Measurements from ENCODE around the gene DCAF5.

Gene DCAF5

DNA sequence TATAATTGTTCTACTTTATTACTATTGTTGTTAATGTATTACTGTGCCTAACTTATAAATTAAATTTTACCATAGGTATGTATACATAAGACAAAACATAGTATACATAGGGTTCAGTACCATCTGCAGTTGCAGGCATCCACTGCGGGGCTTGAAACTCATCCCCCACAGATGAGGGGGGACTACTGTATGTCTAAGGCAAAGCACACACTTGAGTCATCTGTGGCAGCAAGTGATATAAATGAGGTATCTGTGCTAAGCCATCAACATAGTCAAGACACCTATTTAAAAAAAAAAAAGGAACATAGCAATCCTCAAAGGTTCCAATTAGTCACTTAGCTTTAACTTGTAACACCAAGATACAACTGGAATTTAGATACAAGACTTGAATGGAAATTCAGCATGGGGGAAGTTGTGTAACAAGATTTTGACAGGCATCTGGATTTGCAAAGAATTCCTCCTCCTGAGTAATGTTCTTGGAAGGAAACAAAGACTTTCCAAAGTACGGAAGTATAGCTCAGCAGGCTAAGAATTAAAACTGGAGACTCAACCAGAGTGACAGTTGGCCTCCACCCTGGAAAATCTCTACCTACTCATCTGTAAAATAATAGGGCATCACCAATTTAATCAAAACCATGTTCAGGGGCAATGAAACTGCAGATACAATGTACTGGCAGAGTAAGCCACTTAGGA is 14.9 kb downstream of the DCAF5 start:
- H3K4me3 ChIP-seq (ENCODE audit: low read length) = no peak overlapping the region
- H3K27me3 ChIP-seq (ENCODE audit: control insufficient read depth, insufficient read depth, low read length) = no peaks in the 10 kb centered on the region
- peaks cover 2% of the 10 kb centered on the region for H3K36me3 ChIP-seq (ENCODE audit: control insufficient read depth, insufficient read depth, low read length)
- H3K4me1 ChIP-seq (ENCODE audit: control insufficient read depth, insufficient read depth, low read length) = peaks cover 10% of the 10 kb centered on the region
- no peak overlapping the region for H3K9ac ChIP-seq (ENCODE audit: low read length)
- peak overlapping the region; percentile 63 for H3K27ac ChIP-seq (ENCODE audit: low read depth, low read length)

DNA sequence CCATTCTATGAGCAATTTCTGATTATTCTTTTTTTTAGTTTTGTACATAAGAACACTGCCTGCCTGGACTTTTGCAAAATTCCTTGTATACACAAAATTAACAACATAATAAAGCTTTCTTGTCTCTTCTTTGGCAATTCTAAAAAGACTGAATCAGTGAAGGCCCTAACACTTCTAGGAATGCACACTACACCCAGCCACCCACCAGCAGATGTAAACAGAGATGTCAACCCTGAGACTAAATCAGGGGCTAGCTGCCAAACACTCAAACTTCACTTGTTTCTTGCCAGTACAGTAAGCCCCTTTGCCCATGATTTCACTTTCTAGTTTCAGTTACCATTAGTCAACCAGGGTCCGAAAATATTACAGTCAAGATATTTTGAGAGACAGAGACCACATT is 15.5 kb downstream of the DCAF5 start:
- Histone ChIP-seq H3K4me3 (ENCODE audit: low read length) (no peak overlapping the region), H3K27me3 (ENCODE audit: control insufficient read depth, insufficient read depth, low read length) (no peaks in the 10 kb centered on the region), H3K27ac (ENCODE audit: low read depth, low read length) (no peak overlapping the region), H3K36me3 (ENCODE audit: control insufficient read depth, insufficient read depth, low read length) (no peaks in the 10 kb centered on the region), H3K4me1 (ENCODE audit: control insufficient read depth, insufficient read depth, low read length) (peaks cover 12% of the 10 kb centered on the region), H3K9ac (ENCODE audit: low read length) (no peak overlapping the region)

DNA sequence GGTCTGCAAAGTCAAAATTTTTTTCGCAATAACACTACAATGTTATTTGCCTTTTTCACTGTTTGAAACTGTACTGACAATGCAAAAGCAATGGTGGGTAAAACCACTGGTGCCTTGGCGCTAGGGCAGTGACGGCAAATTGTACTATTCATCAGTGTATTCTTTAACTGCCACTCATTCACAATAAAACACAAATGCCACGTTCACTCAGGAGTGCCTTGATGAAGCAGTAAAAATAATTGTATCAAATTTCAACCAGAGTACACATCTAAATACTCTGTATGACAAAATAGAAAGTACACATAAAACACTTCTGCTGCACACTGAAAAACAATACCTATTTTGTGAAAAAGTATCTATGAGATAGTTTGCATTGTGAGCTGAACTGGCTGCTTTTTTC is 17.8 kb downstream of the DCAF5 start:
- peaks cover 12% of the 10 kb centered on the region for H3K4me1 ChIP-seq (ENCODE audit: control insufficient read depth, insufficient read depth, low read length)
- H3K36me3 ChIP-seq (ENCODE audit: control insufficient read depth, insufficient read depth, low read length) = no peaks in the 10 kb centered on the region
- no peak overlapping the region for H3K27ac ChIP-seq (ENCODE audit: low read depth, low read length)
- H3K27me3 ChIP-seq (ENCODE audit: control insufficient read depth, insufficient read depth, low read length) = no peaks in the 10 kb centered on the region
- H3K4me3 ChIP-seq (ENCODE audit: low read length) = no peak overlapping the region
- H3K9ac ChIP-seq (ENCODE audit: low read length) = no peak overlapping the region

DNA sequence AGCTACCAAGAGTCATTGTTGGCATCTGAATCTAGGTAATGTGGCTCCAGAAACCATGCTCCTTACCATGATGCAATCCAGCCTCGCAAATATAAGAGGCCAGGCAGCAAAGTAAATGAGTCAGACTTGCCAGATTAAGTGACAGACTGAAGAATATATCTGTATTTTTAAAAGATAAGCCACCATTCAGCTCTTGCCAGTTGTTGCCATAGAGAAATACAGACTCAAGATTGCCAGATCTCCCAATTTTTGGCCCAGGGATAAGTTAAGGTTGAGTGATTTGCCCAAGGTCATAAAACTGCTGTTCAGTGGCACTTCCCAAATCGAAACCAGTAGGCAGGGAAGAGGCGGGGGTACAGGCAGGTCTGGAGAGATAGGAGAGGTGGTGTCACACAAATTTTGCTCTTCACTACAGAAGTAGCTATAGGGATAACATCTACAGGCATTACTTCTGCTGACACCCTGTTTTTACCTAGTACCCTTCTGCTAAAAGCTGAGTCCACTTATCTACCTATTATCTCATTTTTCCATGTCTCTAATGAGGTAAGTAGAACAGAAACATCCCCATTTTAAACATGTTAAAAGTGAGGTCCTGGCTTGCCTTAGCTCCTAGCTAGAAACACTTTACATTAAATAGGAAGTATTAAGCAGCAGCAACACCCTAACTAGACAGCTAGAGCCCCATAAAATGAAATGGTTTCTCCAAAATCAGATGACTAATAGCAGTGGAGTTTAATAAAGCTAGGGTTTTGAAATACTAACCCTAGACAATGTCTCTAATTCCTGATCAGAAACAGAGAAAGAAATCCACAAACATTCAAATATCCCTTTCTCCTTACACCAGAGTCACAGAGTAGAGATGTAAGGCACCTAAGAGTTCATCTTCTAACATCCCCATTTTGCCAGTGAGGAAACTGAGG is 19.5 kb downstream of the DCAF5 start:
- peak overlapping the region; percentile 27 for H3K27ac ChIP-seq (ENCODE audit: low read depth, low read length)
- peaks cover 24% of the 10 kb centered on the region for H3K4me1 ChIP-seq (ENCODE audit: control insufficient read depth, insufficient read depth, low read length)
- H3K27me3 ChIP-seq (ENCODE audit: control insufficient read depth, insufficient read depth, low read length) = no peaks in the 10 kb centered on the region
- no peak overlapping the region for H3K4me3 ChIP-seq (ENCODE audit: low read length)
- no peak overlapping the region for H3K9ac ChIP-seq (ENCODE audit: low read length)
- H3K36me3 ChIP-seq (ENCODE audit: control insufficient read depth, insufficient read depth, low read length) = no peaks in the 10 kb centered on the region

DNA sequence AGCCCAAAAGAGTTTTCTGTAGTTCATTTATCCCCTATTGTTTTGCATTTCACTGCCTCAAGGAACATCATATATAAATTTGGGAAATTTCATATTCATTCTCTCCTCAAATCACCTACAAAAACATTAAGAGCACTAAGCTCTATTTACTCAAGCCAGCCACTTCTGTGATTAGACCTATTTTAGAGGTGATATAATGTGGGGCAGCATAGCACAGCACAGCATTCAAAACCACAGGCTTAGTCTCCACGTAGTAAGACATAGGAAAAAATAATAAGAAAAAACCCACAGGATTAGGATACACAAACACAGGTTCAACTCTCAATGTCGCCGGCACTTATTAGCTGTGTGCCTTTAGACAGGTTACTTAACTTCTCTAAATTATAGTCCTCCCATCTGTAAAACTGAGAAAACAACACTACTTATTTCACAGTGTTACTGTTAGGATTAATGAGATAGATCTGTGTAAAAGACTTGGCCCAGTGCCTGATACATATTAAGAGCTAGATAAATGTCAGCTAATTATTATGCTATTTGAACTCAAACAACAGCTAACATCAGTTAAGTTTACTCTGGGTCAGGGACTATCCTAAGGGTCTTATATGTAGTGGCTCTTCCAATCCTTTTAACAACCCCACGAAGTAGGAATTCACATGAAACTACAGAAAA is 20.3 kb downstream of the DCAF5 start:
- H3K4me3 ChIP-seq (ENCODE audit: low read length) = no peak overlapping the region
- H3K27ac ChIP-seq (ENCODE audit: low read depth, low read length) = no peak overlapping the region
- no peak overlapping the region for H3K9ac ChIP-seq (ENCODE audit: low read length)
- H3K4me1 ChIP-seq (ENCODE audit: control insufficient read depth, insufficient read depth, low read length) = peaks cover 21% of the 10 kb centered on the region
- H3K27me3 ChIP-seq (ENCODE audit: control insufficient read depth, insufficient read depth, low read length) = no peaks in the 10 kb centered on the region
- no peaks in the 10 kb centered on the region for H3K36me3 ChIP-seq (ENCODE audit: control insufficient read depth, insufficient read depth, low read length)

DNA sequence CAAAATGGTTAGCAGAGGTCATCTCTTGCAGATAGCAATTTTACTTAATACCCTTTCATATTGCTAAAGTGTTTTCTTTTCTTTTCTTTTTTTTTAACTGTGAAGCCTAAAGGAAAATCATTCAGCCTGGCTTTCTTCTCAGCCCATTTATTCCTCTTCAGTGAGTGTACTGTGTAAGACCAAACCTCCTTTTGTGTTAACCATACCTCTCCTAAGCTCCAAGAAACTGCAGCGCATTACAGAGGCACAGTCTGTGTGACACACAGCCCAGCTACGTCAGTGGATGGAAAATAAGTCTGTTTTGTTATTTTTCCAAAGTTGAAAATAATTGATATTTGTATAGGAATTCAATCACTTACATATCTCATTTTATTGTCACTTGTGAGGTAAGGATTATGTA is 21.7 kb downstream of the DCAF5 start:
- Histone ChIP-seq H3K36me3 (ENCODE audit: control insufficient read depth, insufficient read depth, low read length) (no peaks in the 10 kb centered on the region), H3K9ac (ENCODE audit: low read length) (no peak overlapping the region), H3K4me1 (ENCODE audit: control insufficient read depth, insufficient read depth, low read length) (peaks cover 16% of the 10 kb centered on the region), H3K27me3 (ENCODE audit: control insufficient read depth, insufficient read depth, low read length) (no peaks in the 10 kb centered on the region), H3K27ac (ENCODE audit: low read depth, low read length) (no peak overlapping the region), H3K4me3 (ENCODE audit: low read length) (no peak overlapping the region)

DNA sequence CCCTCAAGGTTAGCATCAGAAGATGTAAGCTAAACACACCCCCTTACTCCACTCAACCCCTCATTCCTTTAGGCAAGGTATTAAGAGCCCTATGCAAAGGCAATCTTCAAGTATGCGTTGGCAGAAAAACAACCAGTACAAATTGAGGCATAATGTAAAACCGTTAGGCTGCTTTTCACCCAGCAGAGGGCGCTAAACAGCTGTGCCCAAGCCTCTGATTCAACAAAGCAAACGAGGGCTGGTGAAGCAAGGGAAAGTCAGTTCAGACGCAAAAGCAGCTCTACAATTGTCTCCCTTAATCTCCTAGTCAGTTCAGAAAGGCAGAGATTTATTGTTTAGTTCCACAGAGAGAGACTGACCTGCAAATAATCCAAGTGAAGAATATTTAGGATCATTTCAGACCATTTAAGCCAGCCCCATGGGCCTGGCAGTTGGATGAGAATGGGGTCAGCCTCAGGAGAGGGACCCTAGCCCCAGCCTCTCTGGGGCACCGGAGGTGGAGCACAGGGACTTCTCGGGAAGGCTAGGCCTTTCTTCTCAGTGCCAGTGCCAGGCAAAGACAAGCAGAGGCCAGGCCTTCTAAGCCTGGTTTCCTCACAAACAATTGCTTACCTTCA is 23.5 kb downstream of the DCAF5 start:
- no peaks in the 10 kb centered on the region for H3K27me3 ChIP-seq (ENCODE audit: control insufficient read depth, insufficient read depth, low read length)
- H3K4me3 ChIP-seq (ENCODE audit: low read length) = no peak overlapping the region
- H3K9ac ChIP-seq (ENCODE audit: low read length) = no peak overlapping the region
- H3K27ac ChIP-seq (ENCODE audit: low read depth, low read length) = peak overlapping the region; percentile 56
- peaks cover 16% of the 10 kb centered on the region for H3K4me1 ChIP-seq (ENCODE audit: control insufficient read depth, insufficient read depth, low read length)
- H3K36me3 ChIP-seq (ENCODE audit: control insufficient read depth, insufficient read depth, low read length) = no peaks in the 10 kb centered on the region

DNA sequence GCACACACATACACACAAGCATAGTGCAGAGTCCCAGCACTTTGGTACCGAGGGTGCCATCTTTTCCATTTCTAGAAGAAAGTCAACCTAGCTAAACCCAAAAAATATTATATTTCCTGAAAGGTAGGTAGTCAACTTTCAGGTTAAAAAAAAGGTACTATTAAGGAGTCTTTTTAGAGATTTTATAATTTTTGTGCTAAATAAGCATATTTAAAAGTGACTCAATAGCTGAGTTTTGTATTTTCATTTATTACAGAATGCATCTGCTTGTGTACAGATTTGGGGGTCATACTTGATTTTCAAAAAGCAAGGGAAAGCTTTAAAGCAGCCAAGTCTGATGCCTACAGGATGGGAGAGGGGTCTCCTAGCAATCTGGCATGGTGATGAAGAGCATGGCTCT is 34.6 kb downstream of the DCAF5 start:
- Histone ChIP-seq H3K9ac (ENCODE audit: low read length) (no peak overlapping the region), H3K27me3 (ENCODE audit: control insufficient read depth, insufficient read depth, low read length) (no peaks in the 10 kb centered on the region), H3K4me3 (ENCODE audit: low read length) (no peak overlapping the region), H3K27ac (ENCODE audit: low read depth, low read length) (no peak overlapping the region), H3K36me3 (ENCODE audit: control insufficient read depth, insufficient read depth, low read length) (peaks cover 19% of the 10 kb centered on the region), H3K4me1 (ENCODE audit: control insufficient read depth, insufficient read depth, low read length) (no peaks in the 10 kb centered on the region)

DNA sequence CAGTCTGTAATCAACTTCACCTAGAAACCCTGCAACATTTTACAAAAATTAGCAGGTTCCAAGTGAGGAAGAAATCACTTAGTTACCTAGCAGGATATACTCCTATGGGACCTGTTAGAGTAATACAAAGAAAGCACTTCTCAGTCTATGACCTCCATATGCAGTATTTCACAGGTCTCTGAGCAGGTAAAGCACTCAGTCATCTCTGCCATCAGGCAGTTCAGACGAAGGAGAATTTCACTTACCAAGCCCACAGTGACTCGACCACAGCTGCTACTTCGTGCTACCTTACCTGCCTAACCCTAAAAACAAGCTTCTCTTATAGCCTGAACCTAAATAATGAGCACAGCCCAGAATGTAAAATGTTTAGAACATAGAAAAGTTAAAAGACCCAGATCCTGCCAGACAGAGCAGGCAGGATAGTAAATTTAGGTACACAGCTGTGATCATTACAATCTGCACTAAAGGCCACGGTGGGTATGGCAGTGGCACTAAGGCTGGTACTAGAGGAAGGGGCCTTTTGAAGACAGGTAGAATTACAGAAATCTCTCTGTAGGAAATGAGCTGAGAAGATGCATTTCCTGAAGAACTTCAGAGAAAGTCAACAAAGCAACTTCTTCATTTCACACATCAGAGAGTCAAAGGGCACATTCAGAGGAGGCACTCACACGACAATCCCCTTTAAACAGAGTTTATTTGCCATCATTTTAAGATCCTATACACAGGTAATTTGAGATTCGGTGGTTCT is 35.7 kb downstream of the DCAF5 start:
- no peaks in the 10 kb centered on the region for H3K27me3 ChIP-seq (ENCODE audit: control insufficient read depth, insufficient read depth, low read length)
- H3K27ac ChIP-seq (ENCODE audit: low read depth, low read length) = no peak overlapping the region
- H3K9ac ChIP-seq (ENCODE audit: low read length) = no peak overlapping the region
- peaks cover 19% of the 10 kb centered on the region for H3K36me3 ChIP-seq (ENCODE audit: control insufficient read depth, insufficient read depth, low read length)
- H3K4me1 ChIP-seq (ENCODE audit: control insufficient read depth, insufficient read depth, low read length) = no peaks in the 10 kb centered on the region
- no peak overlapping the region for H3K4me3 ChIP-seq (ENCODE audit: low read length)

DNA sequence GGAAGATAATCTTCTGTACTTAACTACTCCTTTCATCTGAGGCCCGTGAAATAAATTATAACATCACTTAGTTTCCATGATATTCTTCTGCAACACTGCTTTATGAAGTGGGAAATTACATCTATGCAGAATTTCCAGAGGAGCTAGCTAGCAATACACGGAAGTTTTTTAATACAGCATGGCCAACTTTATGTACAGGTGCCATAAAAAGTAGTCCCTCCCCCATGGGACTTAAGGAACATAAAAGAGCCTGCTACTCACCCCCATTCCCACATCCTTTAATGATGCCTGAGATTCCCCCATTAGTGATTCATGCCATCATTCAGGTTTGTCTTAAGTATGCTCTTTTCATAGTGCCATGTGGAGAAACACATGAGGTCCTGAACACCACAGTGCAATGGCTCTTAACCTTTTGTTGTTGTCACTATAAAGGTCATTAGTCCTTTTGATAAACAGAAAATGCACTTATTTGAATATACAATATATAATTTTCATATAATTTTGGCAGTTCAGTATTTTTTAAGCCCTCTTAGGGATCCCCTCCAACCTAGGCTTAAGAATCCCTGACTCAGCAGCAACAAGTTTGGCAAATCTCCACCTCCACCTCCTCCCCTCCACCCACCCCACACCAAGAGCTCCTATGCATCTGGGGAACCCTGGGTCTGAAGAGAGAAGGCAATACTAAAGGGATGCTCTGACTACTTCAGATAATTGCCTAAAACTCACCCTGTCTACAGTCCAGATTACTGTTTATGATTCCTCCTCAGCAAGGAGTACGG is 37.3 kb downstream of the DCAF5 start:
- Histone ChIP-seq H3K27me3 (ENCODE audit: control insufficient read depth, insufficient read depth, low read length) (no peaks in the 10 kb centered on the region), H3K27ac (ENCODE audit: low read depth, low read length) (no peak overlapping the region), H3K4me3 (ENCODE audit: low read length) (no peak overlapping the region), H3K36me3 (ENCODE audit: control insufficient read depth, insufficient read depth, low read length) (peaks cover 23% of the 10 kb centered on the region), H3K9ac (ENCODE audit: low read length) (no peak overlapping the region), H3K4me1 (ENCODE audit: control insufficient read depth, insufficient read depth, low read length) (no peaks in the 10 kb centered on the region)

DNA sequence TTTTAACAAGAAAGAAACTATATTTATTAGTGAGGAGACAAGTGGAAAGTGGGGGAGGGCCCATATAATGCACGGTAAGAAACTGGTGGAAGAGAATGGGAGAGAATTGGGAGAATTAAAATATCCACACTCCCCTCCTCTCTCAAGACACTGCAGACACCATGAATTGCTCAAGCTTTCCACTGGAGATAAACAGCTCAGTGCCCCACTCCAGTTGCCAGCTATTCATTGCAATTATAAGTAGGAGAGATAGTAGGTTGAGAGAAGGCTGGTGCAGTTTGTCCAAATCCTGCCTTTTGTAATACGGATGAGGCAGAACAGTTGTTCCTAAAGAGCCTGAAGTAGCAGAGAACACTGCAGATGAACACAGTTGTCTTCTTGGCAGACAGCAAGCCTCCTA is 38.2 kb downstream of the DCAF5 start:
- H3K4me1 ChIP-seq (ENCODE audit: control insufficient read depth, insufficient read depth, low read length) = no peaks in the 10 kb centered on the region
- no peaks in the 10 kb centered on the region for H3K27me3 ChIP-seq (ENCODE audit: control insufficient read depth, insufficient read depth, low read length)
- no peak overlapping the region for H3K4me3 ChIP-seq (ENCODE audit: low read length)
- peaks cover 23% of the 10 kb centered on the region for H3K36me3 ChIP-seq (ENCODE audit: control insufficient read depth, insufficient read depth, low read length)
- H3K27ac ChIP-seq (ENCODE audit: low read depth, low read length) = no peak overlapping the region
- no peak overlapping the region for H3K9ac ChIP-seq (ENCODE audit: low read length)
